ENCODE data around the gene FURIN. TPM values are rescaled to one million over a fixed set of nuclear protein-coding genes. Genes with fewer than 3 reads are reported as not detected.

FURIN gene
- total and polyA plus RNA-seq, 2 of the 8 experiments (the other 6 are each of a cell fraction or from before 2014, with no cell fraction given), result 15.8 to 32.1 TPM

GRCh38 chr15:90872486-90873184 lies 4.2 kb downstream of the FURIN start (continued):
- no peak for TF ChIP-seq ASH2L (IDR thresholded peaks at IDR 0.05; ENCODE audit: low read length)
- no peak for TF ChIP-seq MAX (IDR thresholded peaks at IDR 0.05)
- TF ChIP-seq SUZ12 (IDR thresholded peaks at IDR 0.05; ENCODE audit: low read length), result no peak
- no peak for TF ChIP-seq TEAD4 (IDR thresholded peaks at IDR 0.05; ENCODE audit: low read depth, low read length)

Data from H1 (cell line).